ENCODE data around the gene CALCA.
"Not testable (repeated sequence)": the region's sequence is repeated elsewhere in the genome, so short reads cannot be mapped to it uniquely, and the experiment has no call there.

Gene CALCA

GRCh38 chr11:14971865-14972580 lies at the start of gene CALCA:
Gene CALCA (minus strand): TSS chr11:14972351. CDS start chr11:14971192, 1,159 bp downstream.
- DNase-seq (ENCODE audit: low read depth) = peak; percentile 6

- no peak for DNase-seq (ENCODE audit: low read depth)
Measured at GRCh38 chr11:15016200-15016599, 44.0 kb upstream of the CALCA start.

GRCh38 chr11:15011776-15012345 lies 39.7 kb upstream of the CALCA start:
- DNase-seq (ENCODE audit: low read depth) = no peak

- DNase-seq (ENCODE audit: low read depth) = no peak
Measured at GRCh38 chr11:15010865-15011264, 38.7 kb upstream of the CALCA start.

- DNase-seq (ENCODE audit: low read depth) = peak; percentile 51
Measured at GRCh38 chr11:15006139-15006759, 34.1 kb upstream of the CALCA start.

GRCh38 chr11:14988133-14988532 lies 16.0 kb upstream of the CALCA start:
- not testable (repeated sequence) for DNase-seq (ENCODE audit: low read depth)

- DNase-seq (ENCODE audit: low read depth) = no peak
Measured at GRCh38 chr11:14981507-14981906, 9.4 kb upstream of the CALCA start.

GRCh38 chr11:14980854-14981253 lies 8.7 kb upstream of the CALCA start:
- peak; percentile 77 for DNase-seq (ENCODE audit: low read depth)

- DNase-seq (ENCODE audit: low read depth) = no peak
Measured at GRCh38 chr11:14977101-14977880, 5.1 kb upstream of the CALCA start.

GRCh38 chr11:14975252-14975587 lies 3.1 kb upstream of the CALCA start:
- DNase-seq (ENCODE audit: low read depth) = no peak

GRCh38 chr11:14974515-14975251 lies 2.5 kb upstream of the CALCA start:
- peak; percentile 30 for DNase-seq (ENCODE audit: low read depth)

GRCh38 chr11:14973621-14974514 lies 1.7 kb upstream of the CALCA start:
- peak; percentile 5 for DNase-seq (ENCODE audit: low read depth)

- DNase-seq (ENCODE audit: low read depth) = no peak
Measured at GRCh38 chr11:14972581-14973495, 687 bp upstream of the CALCA start.

GRCh38 chr11:14969901-14970323 lies 2.2 kb downstream of the CALCA start:
- peak; percentile 32 for DNase-seq (ENCODE audit: low read depth)

GRCh38 chr11:14967581-14968243 lies 4.4 kb downstream of the CALCA start:
- DNase-seq (ENCODE audit: low read depth) = no peak

GRCh38 chr11:14956111-14956510 lies 16.0 kb downstream of the CALCA start:
- DNase-seq (ENCODE audit: low read depth) = no peak

GRCh38 chr11:14954581-14954980 lies 17.6 kb downstream of the CALCA start:
- DNase-seq (ENCODE audit: low read depth) = no peak

GRCh38 chr11:14953904-14954303 lies 18.2 kb downstream of the CALCA start:
- DNase-seq (ENCODE audit: low read depth) = no peak

GRCh38 chr11:14949437-14950147 lies 22.6 kb downstream of the CALCA start:
- no peak for DNase-seq (ENCODE audit: low read depth)
